ENCODE results near the gene NR3C1. TPM values are rescaled to one million over a fixed set of nuclear protein-coding genes. Genes with fewer than 3 reads are reported as not detected.

The NR3C1 gene
- total RNA-seq, 2 donors from 2014 or later, result 9.5 to 20.5 TPM

GRCh38 chr5:143277536-143277935 is 126.0 kb downstream of the NR3C1 start:
- Histone ChIP-seq H3K27ac (ENCODE audit: low read depth, low read length) (no peak overlapping the region), H3K4me1 (ENCODE audit: control insufficient read depth, insufficient read depth, low read length) (peaks cover 16% of the 10 kb centered on the region), H3K9me3 (ENCODE audit: control insufficient read depth, low read length) (no peaks in the 10 kb centered on the region), H3K36me3 (ENCODE audit: control insufficient read depth, insufficient read depth, low read length) (peaks cover 22% of the 10 kb centered on the region), H3K27me3 (ENCODE audit: control insufficient read depth, insufficient read depth, low read length, poor library complexity, severe bottlenecking) (no peaks in the 10 kb centered on the region), H3K9ac (ENCODE audit: extremely low read depth, low read length, poor library complexity, severe bottlenecking) (no peak overlapping the region), H3K4me3 (ENCODE audit: low read length) (no peak overlapping the region)
- no peaks in the 10 kb centered on the region for H3K27me3 Mint-ChIP-seq (ENCODE audit: insufficient read depth)
- H3K4me3 Mint-ChIP-seq, result no peak overlapping the region
- H3K4me1 Mint-ChIP-seq, result peaks cover 21% of the 10 kb centered on the region
- no peak overlapping the region for H3K27ac Mint-ChIP-seq
- H3K9me3 Mint-ChIP-seq, result no peaks in the 10 kb centered on the region
- no peak for TF ChIP-seq CTCF (conservative IDR thresholded peaks at IDR 0.05)
- no peaks in the 10 kb centered on the region for H3K36me3 Mint-ChIP-seq (ENCODE audit: low read depth)
- DNase-seq, result no peak
- WGBS, 2 experiments (ENCODE audit: insufficient coverage in 1 of 2, insufficient read length in 1 of 2), result 98 to 100% methylated on average over 1 to 2 of the region's 2 CpGs

GRCh38 chr5:143275512-143276363 is 127.7 kb downstream of the NR3C1 start:
- no peaks in the 10 kb centered on the region for H3K27me3 ChIP-seq (ENCODE audit: control insufficient read depth, insufficient read depth, low read length, poor library complexity, severe bottlenecking)
- H3K4me3 Mint-ChIP-seq, result no peak overlapping the region
- peaks cover 11% of the 10 kb centered on the region for H3K4me1 ChIP-seq (ENCODE audit: control insufficient read depth, insufficient read depth, low read length)
- peaks cover 10% of the 10 kb centered on the region for H3K36me3 ChIP-seq (ENCODE audit: control insufficient read depth, insufficient read depth, low read length)
- H3K27ac ChIP-seq (ENCODE audit: low read depth, low read length), result no peak overlapping the region
- no peak for TF ChIP-seq CTCF (conservative IDR thresholded peaks at IDR 0.05)
- no peak overlapping the region for H3K4me3 ChIP-seq (ENCODE audit: low read length)
- H3K9me3 Mint-ChIP-seq, result peaks cover under 1% of the 10 kb centered on the region
- 67 to 89% methylated on average over 1 to 4 of the region's 6 CpGs for WGBS, 2 experiments (ENCODE audit: insufficient coverage in 1 of 2, insufficient read length in 1 of 2)
- no peaks in the 10 kb centered on the region for H3K36me3 Mint-ChIP-seq (ENCODE audit: low read depth)
- H3K9ac ChIP-seq (ENCODE audit: extremely low read depth, low read length, poor library complexity, severe bottlenecking), result no peak overlapping the region
- H3K4me1 Mint-ChIP-seq, result peaks cover 17% of the 10 kb centered on the region
- no peaks in the 10 kb centered on the region for H3K9me3 ChIP-seq (ENCODE audit: control insufficient read depth, low read length)
- H3K27me3 Mint-ChIP-seq (ENCODE audit: insufficient read depth), result no peaks in the 10 kb centered on the region
- DNase-seq, result no peak
- no peak overlapping the region for H3K27ac Mint-ChIP-seq

DNA sequence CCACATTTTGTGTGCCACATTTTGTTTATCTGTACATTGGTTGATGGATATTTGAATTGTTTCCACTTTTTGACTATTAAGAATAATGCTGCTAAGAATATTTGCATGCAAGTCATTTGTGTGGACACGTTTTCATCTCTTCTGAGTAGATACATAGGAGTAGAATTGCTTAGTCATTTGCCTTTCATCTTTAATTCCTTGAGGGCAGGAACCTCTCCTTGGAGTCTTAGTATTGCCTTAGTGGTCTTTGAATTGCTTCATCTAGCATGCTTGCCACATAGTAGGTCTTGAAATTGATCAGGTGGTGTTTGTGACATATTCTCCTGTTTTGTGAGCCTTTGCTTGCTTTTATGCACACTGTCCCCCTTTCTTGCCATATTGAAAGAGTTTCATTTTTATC is 128.5 kb downstream of the NR3C1 start:
- no peak overlapping the region for H3K9ac ChIP-seq (ENCODE audit: extremely low read depth, low read length, poor library complexity, severe bottlenecking)
- H3K9me3 Mint-ChIP-seq, result peaks cover 8% of the 10 kb centered on the region
- H3K27me3 Mint-ChIP-seq (ENCODE audit: insufficient read depth), result no peaks in the 10 kb centered on the region
- H3K36me3 Mint-ChIP-seq (ENCODE audit: low read depth), result no peaks in the 10 kb centered on the region
- no peaks in the 10 kb centered on the region for H3K27me3 ChIP-seq (ENCODE audit: control insufficient read depth, insufficient read depth, low read length, poor library complexity, severe bottlenecking)
- H3K4me3 Mint-ChIP-seq, result no peak overlapping the region
- peaks cover 5% of the 10 kb centered on the region for H3K4me1 ChIP-seq (ENCODE audit: control insufficient read depth, insufficient read depth, low read length)
- H3K9me3 ChIP-seq (ENCODE audit: control insufficient read depth, low read length), result peaks cover 3% of the 10 kb centered on the region
- DNase-seq, result no peak
- H3K27ac Mint-ChIP-seq, result no peak overlapping the region
- no peak for TF ChIP-seq CTCF (conservative IDR thresholded peaks at IDR 0.05)
- 90 to 95% methylated on average over 1 of the region's 1 CpG for WGBS, 2 experiments (ENCODE audit: insufficient coverage in 1 of 2, insufficient read length in 1 of 2)
- no peak overlapping the region for H3K4me3 ChIP-seq (ENCODE audit: low read length)
- H3K4me1 Mint-ChIP-seq, result peaks cover 12% of the 10 kb centered on the region
- no peak overlapping the region for H3K27ac ChIP-seq (ENCODE audit: low read depth, low read length)
- H3K36me3 ChIP-seq (ENCODE audit: control insufficient read depth, insufficient read depth, low read length), result peaks cover 10% of the 10 kb centered on the region

Data from endodermal cell (in vitro differentiated cells).